IPS-15b (cell line): Measurements from ENCODE around the gene EGFL7.
"Not testable (repeated sequence)": the region's sequence is repeated elsewhere in the genome, so short reads cannot be mapped to it uniquely, and the experiment has no call there.

ENCODE experiments used
- H3K27me3 ChIP-seq: one replicate; pipeline ENCODE4 v1.6.1; 2013; ENCODE audit warnings: low read length; ENCODE audit not compliant: control insufficient read depth, insufficient read depth
- H3K36me3 ChIP-seq: one replicate; pipeline ENCODE4 v1.6.1; 2013; ENCODE audit warnings: low read length; ENCODE audit not compliant: control insufficient read depth, insufficient read depth
- H3K4me1 ChIP-seq: one replicate; pipeline ENCODE4 v1.6.1; 2013; ENCODE audit warnings: mild to moderate bottlenecking, low read length; ENCODE audit not compliant: control insufficient read depth, insufficient read depth
- H3K4me3 ChIP-seq: one replicate; pipeline ENCODE4 v1.5.1; 2013; ENCODE audit warnings: low read depth, low read length
- H3K9ac ChIP-seq: one replicate; pipeline ENCODE4 v1.6.1; 2013; ENCODE audit warnings: low read depth, mild to moderate bottlenecking, low read length
- H3K9me3 ChIP-seq: one replicate; pipeline ENCODE4 v1.6.1; 2013; ENCODE audit warnings: mild to moderate bottlenecking, low read length; ENCODE audit not compliant: control insufficient read depth, insufficient read depth

The EGFL7 gene

GRCh38 chr9:136626740-136627642 lies 35.7 kb upstream of the EGFL7 start:
- Histone ChIP-seq H3K9ac (no peak overlapping the region), H3K36me3 (no peaks in the 10 kb centered on the region), H3K4me1 (no peaks in the 10 kb centered on the region), H3K27me3 (no peaks in the 10 kb centered on the region), H3K4me3 (no peak overlapping the region), H3K9me3 (no peaks in the 10 kb centered on the region)

DNA sequence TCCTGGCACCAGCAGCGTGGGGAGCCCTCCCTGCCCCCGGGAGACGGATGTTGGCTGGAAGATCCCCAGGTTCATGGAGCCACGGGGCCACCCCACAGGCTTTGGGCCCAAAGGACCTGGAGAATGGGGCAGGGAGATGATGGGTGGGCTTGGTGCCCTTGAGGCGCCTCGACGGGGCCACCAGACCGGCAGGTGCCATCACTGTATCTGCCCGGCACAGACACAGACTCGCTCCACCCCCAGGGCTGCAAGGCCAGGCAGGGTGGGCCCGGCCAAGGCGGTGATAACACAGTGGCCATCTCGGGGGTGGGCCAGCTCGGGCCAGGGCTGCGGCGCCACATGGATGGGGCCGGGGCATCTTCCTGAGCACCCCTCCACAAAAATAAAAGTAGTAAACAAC lies 35.0 kb upstream of the EGFL7 start:
- Histone ChIP-seq H3K9ac (no peak overlapping the region), H3K27me3 (no peaks in the 10 kb centered on the region), H3K9me3 (no peaks in the 10 kb centered on the region), H3K4me1 (no peaks in the 10 kb centered on the region), H3K4me3 (no peak overlapping the region), H3K36me3 (no peaks in the 10 kb centered on the region)

DNA sequence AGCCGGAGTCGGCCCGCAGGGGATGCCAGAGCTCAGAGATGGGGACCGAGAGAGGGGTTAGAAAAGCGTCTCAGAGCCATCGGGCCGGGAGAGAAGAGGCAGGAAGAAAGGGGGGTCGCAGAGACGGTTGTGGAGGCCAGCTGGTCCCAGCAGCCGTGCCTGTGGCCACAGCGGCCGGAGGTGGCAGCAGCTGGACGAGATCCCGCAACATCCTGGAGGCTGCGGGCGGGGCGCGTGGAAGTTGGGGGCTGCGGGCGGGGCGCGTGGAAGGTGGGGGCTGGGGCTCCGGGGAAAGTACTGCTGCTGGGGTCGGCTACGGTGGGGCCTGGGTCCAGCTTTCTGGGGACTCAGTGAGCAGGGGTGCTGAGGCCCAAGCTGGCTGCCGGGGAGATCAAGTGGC lies 34.4 kb upstream of the EGFL7 start:
- Histone ChIP-seq H3K4me1 (no peaks in the 10 kb centered on the region), H3K9ac (no peak overlapping the region), H3K9me3 (no peaks in the 10 kb centered on the region), H3K4me3 (no peak overlapping the region), H3K36me3 (no peaks in the 10 kb centered on the region), H3K27me3 (no peaks in the 10 kb centered on the region)

DNA sequence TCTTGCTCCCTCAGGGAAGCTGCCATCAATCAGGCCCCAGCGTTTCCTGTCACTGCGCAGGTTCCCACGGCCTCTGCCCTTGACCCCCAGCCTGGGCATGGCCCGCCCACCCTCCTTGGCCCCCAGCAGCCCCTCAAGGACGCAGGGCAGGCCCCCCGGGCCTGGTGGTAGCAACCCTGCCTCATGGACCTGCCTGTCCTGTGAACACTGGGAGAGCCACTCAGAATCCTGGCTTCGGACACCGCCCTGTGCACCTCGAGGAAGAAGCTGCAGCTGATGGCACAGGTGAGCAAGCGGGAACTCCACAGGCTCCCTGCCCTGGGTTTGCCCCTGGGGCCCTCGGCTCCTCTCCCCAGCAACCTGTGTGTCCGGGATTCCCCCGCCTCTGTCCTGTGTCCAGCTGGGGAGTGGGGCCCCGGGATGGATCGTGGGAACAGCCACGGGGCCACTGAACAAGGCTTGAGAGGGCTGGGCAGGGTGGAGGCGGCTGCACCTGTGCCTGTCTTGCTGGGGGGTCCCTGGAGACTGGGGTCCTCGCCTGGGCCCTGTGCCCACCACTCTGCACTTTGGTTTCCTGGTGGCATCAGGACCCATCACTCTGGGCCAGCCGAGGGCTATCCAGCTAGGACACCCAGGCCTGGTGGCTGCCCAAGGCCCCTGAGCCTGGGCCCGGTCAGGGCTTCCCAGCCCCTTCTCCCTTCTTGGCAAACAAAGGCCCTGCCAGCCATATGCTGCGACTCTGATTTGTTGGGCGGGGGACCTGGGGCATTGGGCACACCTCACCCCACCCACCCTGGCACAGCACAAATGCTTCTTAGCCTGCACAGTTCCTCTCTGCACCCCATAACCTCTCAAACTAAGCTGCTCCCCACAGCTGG lies 33.5 kb upstream of the EGFL7 start:
- Histone ChIP-seq H3K9ac (no peak overlapping the region), H3K4me1 (no peaks in the 10 kb centered on the region), H3K9me3 (no peaks in the 10 kb centered on the region), H3K4me3 (no peak overlapping the region), H3K36me3 (no peaks in the 10 kb centered on the region), H3K27me3 (no peaks in the 10 kb centered on the region)

DNA sequence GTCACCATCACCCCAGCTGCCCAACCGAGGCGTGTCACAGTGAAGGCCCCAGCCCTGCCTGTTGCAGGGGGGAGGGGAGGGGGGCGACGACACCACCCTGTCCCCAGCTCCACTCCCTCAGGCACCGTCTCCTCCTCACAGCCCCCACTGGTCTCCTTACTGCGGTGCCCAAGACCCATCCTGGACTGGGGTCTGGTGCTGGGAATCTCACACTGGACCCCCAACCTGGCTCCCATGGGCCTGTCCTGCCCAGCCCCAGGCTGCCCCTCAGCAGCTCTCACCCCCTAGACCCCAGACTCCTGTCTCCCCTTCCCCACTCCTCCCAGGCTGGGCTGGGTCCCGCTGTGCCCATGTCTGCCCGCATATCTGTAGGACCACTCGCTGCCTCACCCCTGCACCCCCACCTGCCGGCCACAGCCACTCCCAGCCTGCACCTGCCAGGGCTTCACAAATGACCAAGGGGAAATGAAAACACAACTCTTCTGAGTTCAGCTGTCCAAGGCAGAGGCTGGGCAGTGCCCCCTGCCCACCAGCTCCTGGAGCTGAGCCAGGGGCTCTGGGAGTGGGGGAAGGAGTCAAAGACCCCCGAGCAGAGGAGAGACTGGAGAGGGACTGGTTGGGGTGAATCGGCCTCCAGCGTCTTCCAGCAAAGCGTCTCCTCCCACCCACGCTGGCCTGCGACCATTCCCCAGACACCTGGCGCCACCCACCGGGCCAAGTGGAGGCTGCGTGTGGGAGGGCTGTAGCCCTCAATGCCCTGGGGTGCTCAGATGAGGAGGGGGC lies 32.6 kb upstream of the EGFL7 start:
- Histone ChIP-seq H3K9ac (no peak overlapping the region), H3K4me3 (no peak overlapping the region), H3K4me1 (no peaks in the 10 kb centered on the region), H3K27me3 (no peaks in the 10 kb centered on the region), H3K9me3 (no peaks in the 10 kb centered on the region), H3K36me3 (no peaks in the 10 kb centered on the region)

GRCh38 chr9:136630662-136630992 lies 32.1 kb upstream of the EGFL7 start:
- no peaks in the 10 kb centered on the region for H3K4me1 ChIP-seq
- H3K9me3 ChIP-seq: no peaks in the 10 kb centered on the region
- H3K4me3 ChIP-seq: no peak overlapping the region
- H3K27me3 ChIP-seq: no peaks in the 10 kb centered on the region
- no peak overlapping the region for H3K9ac ChIP-seq
- H3K36me3 ChIP-seq: no peaks in the 10 kb centered on the region

DNA sequence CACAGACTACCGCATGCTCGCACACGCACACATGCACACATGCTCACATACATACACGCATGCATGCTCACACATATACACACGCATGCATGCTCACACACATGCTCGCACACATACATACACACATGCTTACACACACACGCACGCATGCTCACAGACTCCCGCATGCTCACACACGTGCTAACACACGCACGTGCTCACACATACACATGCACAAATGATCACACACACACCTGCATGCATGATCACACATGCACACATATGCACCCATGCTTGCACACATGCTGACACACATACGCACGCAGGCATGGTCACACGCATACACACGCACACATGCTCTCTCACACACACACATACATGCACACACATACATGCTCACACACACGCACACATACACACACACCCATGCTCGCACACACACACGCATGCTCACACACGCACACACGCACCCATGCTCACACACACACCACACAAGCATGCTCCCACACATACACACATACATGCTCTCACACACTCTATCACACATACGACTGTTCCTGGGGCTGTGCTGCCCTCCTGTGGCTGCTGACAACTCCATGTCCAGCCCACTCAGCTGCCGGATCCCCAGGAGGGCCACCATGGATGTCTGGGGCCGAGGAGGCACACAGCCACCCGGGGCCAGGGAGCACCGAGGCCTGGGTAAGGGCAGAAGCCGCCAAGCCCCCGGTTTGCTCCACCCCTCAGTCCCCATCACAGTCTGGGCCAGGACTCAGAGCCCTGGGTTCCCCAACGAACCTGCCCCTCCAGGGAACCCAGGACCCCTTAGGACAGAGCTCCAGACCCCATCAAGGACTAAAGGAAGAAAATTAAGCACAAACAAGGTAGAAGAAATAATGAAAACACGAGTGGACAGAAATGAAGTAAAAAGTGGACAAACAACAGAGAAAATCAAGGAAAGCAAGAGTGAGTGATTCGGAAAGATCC lies 31.4 kb upstream of the EGFL7 start:
- Histone ChIP-seq H3K4me3 (no peak overlapping the region), H3K36me3 (no peaks in the 10 kb centered on the region), H3K9me3 (no peaks in the 10 kb centered on the region), H3K4me1 (no peaks in the 10 kb centered on the region), H3K9ac (no peak overlapping the region), H3K27me3 (no peaks in the 10 kb centered on the region)

GRCh38 chr9:136632072-136632471 lies 30.6 kb upstream of the EGFL7 start:
- H3K4me1 ChIP-seq, H3K9ac ChIP-seq, H3K27me3 ChIP-seq: not testable (repeated sequence)

DNA sequence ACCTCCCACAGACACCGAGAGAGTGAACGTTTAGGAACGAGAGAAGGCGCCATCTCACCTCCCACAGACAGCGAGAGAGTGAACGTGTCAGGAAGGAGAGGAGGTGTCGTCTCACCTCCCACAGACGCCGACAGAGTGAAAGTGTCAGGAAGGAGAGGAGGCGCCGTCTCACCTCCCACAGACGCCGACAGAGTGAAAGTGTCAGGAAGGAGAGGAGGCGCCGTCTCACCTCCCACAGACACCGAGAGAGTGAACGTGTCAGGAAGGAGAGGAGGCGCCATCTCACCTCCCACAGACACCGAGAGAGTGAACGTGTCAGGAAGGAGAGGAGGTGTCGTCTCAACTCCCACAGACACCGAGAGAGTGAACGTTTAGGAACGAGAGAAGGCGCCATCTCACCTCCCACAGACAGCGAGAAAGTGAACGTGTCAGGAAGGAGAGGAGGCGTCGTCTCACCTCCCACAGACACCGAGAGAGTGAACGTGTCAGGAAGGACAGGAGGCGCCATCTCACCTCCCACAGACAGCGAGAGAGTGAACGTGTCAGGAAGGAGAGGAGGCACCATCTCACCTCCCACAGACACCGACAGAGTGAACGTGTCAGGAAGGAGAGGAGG lies 30.1 kb upstream of the EGFL7 start:
- not testable (repeated sequence) for H3K9me3 ChIP-seq, H3K27me3 ChIP-seq, H3K9ac ChIP-seq, H3K4me1 ChIP-seq, H3K36me3 ChIP-seq, H3K4me3 ChIP-seq

More at GRCh38 chr9:136632072-136632471, 30.6 kb upstream of the EGFL7 start:
- not testable (repeated sequence) for H3K36me3 ChIP-seq, H3K4me3 ChIP-seq, H3K9me3 ChIP-seq

- Histone ChIP-seq H3K9me3 (no peaks in the 10 kb centered on the region), H3K4me3 (no peak overlapping the region), H3K27me3 (no peaks in the 10 kb centered on the region), H3K36me3 (no peaks in the 10 kb centered on the region), H3K4me1 (no peaks in the 10 kb centered on the region), H3K9ac (no peak overlapping the region)
These were observed 27.8 kb upstream of the EGFL7 start for GRCh38 chr9:136634904-136635303.
